GM21717 (cell line): ENCODE data around the gene OTOP2.
"Not testable (repeated sequence)": the region's sequence is repeated elsewhere in the genome, so short reads cannot be mapped to it uniquely, and the experiment has no call there.

Source experiments
- ATAC-seq: cut with Tn5 transposase; IDR thresholded peaks from one replicate; pipeline ENCODE4 v1.9.1; 2021; ENCODE audit warnings: mild to moderate bottlenecking, moderate library complexity; ENCODE audit not compliant: unreplicated experiment

The OTOP2 gene

GRCh38 chr17:74901353-74902135, 22.5 kb upstream of the OTOP2 start:
- no peak for ATAC-seq

GRCh38 chr17:74903034-74903433, 21.0 kb upstream of the OTOP2 start:
- ATAC-seq, result no peak

GRCh38 chr17:74903671-74904070, 20.4 kb upstream of the OTOP2 start:
- ATAC-seq, result no peak

GRCh38 chr17:74904687-74905409, 19.2 kb upstream of the OTOP2 start:
- no peak for ATAC-seq

- not testable (repeated sequence) for ATAC-seq
Observed at GRCh38 chr17:74906214-74906793, 17.8 kb upstream of the OTOP2 start.

- ATAC-seq, result no peak
Observed at GRCh38 chr17:74907012-74907411, 17.1 kb upstream of the OTOP2 start.

- not testable (repeated sequence) for ATAC-seq
Observed at GRCh38 chr17:74909097-74909496, 15.0 kb upstream of the OTOP2 start.

- not testable (repeated sequence) for ATAC-seq
Observed at GRCh38 chr17:74911423-74911822, 12.7 kb upstream of the OTOP2 start.

GRCh38 chr17:74916136-74916850, 7.8 kb upstream of the OTOP2 start:
- no peak for ATAC-seq

GRCh38 chr17:74916851-74917199, 7.2 kb upstream of the OTOP2 start:
- ATAC-seq, result no peak

- ATAC-seq, result no peak
Observed at GRCh38 chr17:74917430-74917829, 6.6 kb upstream of the OTOP2 start.

- no peak for ATAC-seq
Observed at GRCh38 chr17:74918906-74919305, 5.2 kb upstream of the OTOP2 start.

GRCh38 chr17:74919440-74920305, 4.4 kb upstream of the OTOP2 start:
- no peak for ATAC-seq

- no peak for ATAC-seq
Observed at GRCh38 chr17:74920306-74920620, 3.8 kb upstream of the OTOP2 start.

- ATAC-seq, result no peak
Observed at GRCh38 chr17:74920642-74921025, 3.4 kb upstream of the OTOP2 start.

GRCh38 chr17:74921026-74921681, 2.9 kb upstream of the OTOP2 start:
- ATAC-seq, result no peak

GRCh38 chr17:74921769-74922168, 2.3 kb upstream of the OTOP2 start:
- no peak for ATAC-seq

- no peak for ATAC-seq
Observed at GRCh38 chr17:74922172-74922571, 1.9 kb upstream of the OTOP2 start.

- no peak for ATAC-seq
Observed at GRCh38 chr17:74922694-74923537, 1.2 kb upstream of the OTOP2 start, which contains the start of gene USH1G. Gene USH1G (minus strand): TSS chr17:74923255. CDS start chr17:74923073, 182 bp downstream.
